Measurements from ENCODE around the gene SERPINB10. TPM values are rescaled to one million over a fixed set of nuclear protein-coding genes. Genes with fewer than 3 reads are reported as not detected.

SERPINB10 gene, protein sequence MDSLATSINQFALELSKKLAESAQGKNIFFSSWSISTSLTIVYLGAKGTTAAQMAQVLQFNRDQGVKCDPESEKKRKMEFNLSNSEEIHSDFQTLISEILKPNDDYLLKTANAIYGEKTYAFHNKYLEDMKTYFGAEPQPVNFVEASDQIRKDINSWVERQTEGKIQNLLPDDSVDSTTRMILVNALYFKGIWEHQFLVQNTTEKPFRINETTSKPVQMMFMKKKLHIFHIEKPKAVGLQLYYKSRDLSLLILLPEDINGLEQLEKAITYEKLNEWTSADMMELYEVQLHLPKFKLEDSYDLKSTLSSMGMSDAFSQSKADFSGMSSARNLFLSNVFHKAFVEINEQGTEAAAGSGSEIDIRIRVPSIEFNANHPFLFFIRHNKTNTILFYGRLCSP
- total RNA-seq (not detected in 2 replicates), polyA plus RNA-seq (not detected in 2 replicates), polyA minus RNA-seq (not detected in 2 replicates)
- total RNA-seq (2013) = not detected

DNA sequence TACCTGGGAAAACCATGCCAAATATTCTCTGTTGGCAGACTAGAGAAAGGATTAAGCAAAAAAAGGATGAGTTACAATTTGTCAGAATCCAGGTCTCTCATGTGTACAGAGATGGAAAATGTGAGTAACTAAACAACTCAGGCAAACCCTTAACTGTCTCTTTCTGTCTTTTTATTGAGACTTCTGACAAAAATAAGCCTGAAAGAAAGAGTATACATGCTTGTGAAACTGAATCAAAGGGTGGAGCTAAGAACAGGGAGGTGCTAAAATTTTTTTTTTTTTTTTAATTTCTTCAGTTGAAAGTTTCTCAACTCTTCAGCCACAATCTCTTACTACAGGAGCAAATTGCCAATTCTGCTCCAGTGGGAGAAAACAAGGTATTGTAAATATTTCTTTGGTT lies at the start of gene SERPINB10:
TSS of gene SERPINB10 (plus strand) at position 295 of the 400 bp plus-strand sequence. CDS start 7,553 bp downstream, outside the sequence.
- no peak within 1 kb of the TSS for H3K9ac ChIP-seq (ENCODE audit: low read length)
- DNase-seq = no peak
- H4K20me1 ChIP-seq (ENCODE audit: control insufficient read depth, insufficient read depth, low read length, poor library complexity, severe bottlenecking) = no peaks in the 10 kb centered on the region
- TF ChIP-seq CTCF (IDR thresholded peaks at IDR 0.05) (no peak), EZH2 (IDR thresholded peaks at IDR 0.05; ENCODE audit: borderline replicate concordance, insufficient read depth, low read depth, low read length, poor library complexity, severe bottlenecking) (no peak)
- H3K4me3 ChIP-seq (ENCODE audit: control extremely low read depth in 1 of 5, extremely low read depth in 1 of 5, insufficient read depth in 1 of 5, low read depth in 2 of 5, low read length in 4 of 5) = no peak within 1 kb of the TSS
- H3K79me2 ChIP-seq (ENCODE audit: control insufficient read depth, insufficient read depth, low read length) = no peaks in the 10 kb centered on the region
- no peak within 1 kb of the TSS for H3K27ac ChIP-seq (ENCODE audit: low read length in 2 of 2)
- H3K4me2 ChIP-seq (replicated peaks; ENCODE audit: low read depth, low read length, poor library complexity, severe bottlenecking) = no peak within 1 kb of the TSS
- no peaks in the 10 kb centered on the region for H3K36me3 ChIP-seq (replicated peaks in 1 of 2; ENCODE audit: control extremely low read depth in 1 of 2, control insufficient read depth in 1 of 2, extremely low read depth in 1 of 2, insufficient read depth in 2 of 2, low read length in 1 of 2)
- no peak for ATAC-seq (ENCODE audit: low read depth)
- H3K27me3 Mint-ChIP-seq = peaks cover 6% of the 10 kb centered on the region
- H3K4me1 Mint-ChIP-seq = peaks cover 6% of the 10 kb centered on the region
- no peak within 1 kb of the TSS for H3K4me3 Mint-ChIP-seq
- H3K9me3 ChIP-seq (ENCODE audit: control extremely low read depth in 1 of 3, control insufficient read depth in 2 of 3, insufficient read depth in 1 of 3, low read length in 2 of 3) = no peaks in the 10 kb centered on the region
- no peak within 1 kb of the TSS for H2AFZ ChIP-seq (ENCODE audit: insufficient read depth, low read depth, low read length, poor library complexity, severe bottlenecking)
- no peaks in the 10 kb centered on the region for H3K9me3 Mint-ChIP-seq (ENCODE audit: insufficient read depth)
- intact Hi-C loops (cut with micrococcal nuclease) = no loop called here
- no peaks in the 10 kb centered on the region for H3K4me1 ChIP-seq (ENCODE audit: control insufficient read depth in 2 of 2, insufficient read depth in 2 of 2, low read length in 2 of 2)
- ChIA-PET POLR2A (no interaction called here), CTCF (no interaction called here)
- no peaks in the 10 kb centered on the region for H3K27me3 ChIP-seq (replicated peaks in 1 of 4; ENCODE audit: control extremely low read depth in 1 of 4, control insufficient read depth in 3 of 4, insufficient read depth in 4 of 4, low read length in 3 of 4)
- H3K27ac Mint-ChIP-seq = no peak within 1 kb of the TSS

DNA sequence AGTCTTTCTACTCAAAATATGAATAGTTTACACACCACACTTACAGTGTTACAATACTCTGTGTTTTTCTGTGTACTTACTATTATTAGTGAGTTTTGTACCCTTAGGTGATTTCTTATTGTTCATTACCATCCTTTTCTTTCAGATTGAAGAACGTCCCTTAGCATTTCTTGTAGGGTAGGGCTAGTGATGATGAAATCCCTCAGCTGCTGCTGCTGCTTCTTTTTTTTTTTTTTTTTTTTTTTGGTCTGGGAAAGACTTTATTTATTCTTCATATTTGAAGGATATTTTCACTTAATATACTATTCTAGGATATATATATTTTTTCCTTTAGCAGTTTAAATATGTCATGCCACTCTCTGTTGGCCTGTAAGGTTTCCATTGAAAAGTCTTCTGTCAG lies 49.3 kb upstream of the SERPINB10 start:
- Histone ChIP-seq H3K4me3 (ENCODE audit: control extremely low read depth in 1 of 5, extremely low read depth in 1 of 5, insufficient read depth in 1 of 5, low read depth in 2 of 5, low read length in 4 of 5) (no peak overlapping the region), H3K9me3 (ENCODE audit: control extremely low read depth in 1 of 3, control insufficient read depth in 2 of 3, insufficient read depth in 1 of 3, low read length in 2 of 3) (peaks cover 0 to 4% (median 0%) of the 10 kb centered on the region in 3 donors), H3K4me1 (ENCODE audit: control insufficient read depth in 2 of 2, insufficient read depth in 2 of 2, low read length in 2 of 2) (no peaks in the 10 kb centered on the region), H4K20me1 (ENCODE audit: control insufficient read depth, insufficient read depth, low read length, poor library complexity, severe bottlenecking) (no peaks in the 10 kb centered on the region), H3K79me2 (ENCODE audit: control insufficient read depth, insufficient read depth, low read length) (no peaks in the 10 kb centered on the region), H2AFZ (ENCODE audit: insufficient read depth, low read depth, low read length, poor library complexity, severe bottlenecking) (no peak overlapping the region), H3K27me3 (replicated peaks in 1 of 4; ENCODE audit: control extremely low read depth in 1 of 4, control insufficient read depth in 3 of 4, insufficient read depth in 4 of 4, low read length in 3 of 4) (peaks cover 0 to 6% (median 2%) of the 10 kb centered on the region in 4 experiments), H3K4me2 (replicated peaks; ENCODE audit: low read depth, low read length, poor library complexity, severe bottlenecking) (no peak overlapping the region), H3K27ac (ENCODE audit: low read length in 2 of 2) (no peak overlapping the region), H3K36me3 (replicated peaks in 1 of 2; ENCODE audit: control extremely low read depth in 1 of 2, control insufficient read depth in 1 of 2, extremely low read depth in 1 of 2, insufficient read depth in 2 of 2, low read length in 1 of 2) (no peaks in the 10 kb centered on the region), H3K9ac (ENCODE audit: low read length) (no peak overlapping the region)
- no peak for ATAC-seq (ENCODE audit: low read depth)
- ChIA-PET CTCF (no interaction called here), POLR2A (no interaction called here)
- intact Hi-C loops (cut with micrococcal nuclease) = no loop called here
- Mint-ChIP-seq H3K27me3 (peaks cover 23% of the 10 kb centered on the region), H3K4me3 (no peak overlapping the region), H3K27ac (no peak overlapping the region), H3K4me1 (no peaks in the 10 kb centered on the region), H3K9me3 (ENCODE audit: insufficient read depth) (no peaks in the 10 kb centered on the region)
- WGBS (ENCODE audit: insufficient coverage) = no CpG with 5 or more reads among the region's 1 CpG
- no peak for DNase-seq
- TF ChIP-seq EZH2 (IDR thresholded peaks at IDR 0.05; ENCODE audit: borderline replicate concordance, insufficient read depth, low read depth, low read length, poor library complexity, severe bottlenecking) (no peak), CTCF (IDR thresholded peaks at IDR 0.05) (no peak)
